Globus pallidus (tissue), 1 donor: ENCODE results near the gene FILIP1.
"Not testable (repeated sequence)": the region's sequence is repeated elsewhere in the genome, so short reads cannot be mapped to it uniquely, and the experiment has no call there.

ENCODE experiments used
- DNase-seq: peaks from one replicate; pipeline ENCODE4 v3.0.0-alpha.2; 2015; ENCODE audit warnings: low spot score

Gene FILIP1

DNA sequence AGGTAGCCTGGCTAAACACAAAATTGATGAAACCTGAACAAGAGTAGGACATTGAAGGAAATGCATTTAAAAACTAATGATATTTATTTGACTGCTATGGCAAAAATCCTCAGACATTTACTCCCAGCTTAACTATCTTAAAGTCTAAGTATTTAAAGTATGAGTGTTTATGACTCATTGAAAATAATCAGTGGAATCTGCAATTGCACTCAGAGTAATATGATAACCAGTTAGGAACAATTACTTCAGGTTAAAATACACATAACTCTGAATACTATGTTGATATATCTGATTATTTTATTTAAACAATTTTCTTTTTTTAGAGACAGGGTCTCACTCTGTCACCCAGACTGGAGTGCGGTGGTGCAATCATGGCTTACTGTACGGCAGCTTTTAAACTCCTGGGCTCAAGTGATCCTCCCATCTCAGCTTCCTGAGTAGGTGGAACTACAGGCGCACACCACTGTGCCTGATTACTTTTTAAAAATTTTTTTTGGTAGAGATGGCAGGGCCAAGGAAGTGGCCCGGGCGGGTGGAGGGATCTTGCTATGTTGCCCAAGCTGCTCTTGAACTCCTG is 43.9 kb downstream of the FILIP1 start:
- DNase-seq: no peak

DNA sequence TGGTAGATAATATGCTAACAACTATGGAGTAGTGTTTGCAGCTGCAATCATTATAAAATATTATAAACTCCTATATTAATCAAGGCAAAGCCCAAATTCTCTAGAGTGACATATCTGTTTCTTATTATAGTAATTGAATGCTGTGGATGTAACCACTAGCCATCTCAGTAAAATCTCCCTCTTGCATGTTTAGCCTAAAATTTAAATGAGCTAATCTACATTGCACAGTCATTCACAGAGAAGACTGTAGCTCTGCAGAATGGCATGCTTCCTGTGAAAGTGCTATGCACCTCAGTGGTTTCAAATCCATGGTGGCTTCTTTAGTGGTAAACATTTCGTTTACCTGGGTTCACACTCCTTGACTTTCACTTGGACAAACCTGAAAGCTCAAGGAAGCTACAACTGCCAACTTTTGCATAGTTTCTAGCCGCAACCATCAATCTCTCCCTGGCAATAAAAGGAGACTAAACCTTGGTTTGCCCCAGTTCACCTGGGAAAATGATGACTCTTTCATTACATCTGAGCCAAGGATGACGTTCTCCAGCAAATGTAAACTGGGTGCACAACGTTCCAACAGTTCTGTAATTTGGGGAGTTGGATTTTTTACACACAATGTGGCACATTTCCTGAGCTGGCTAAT is 47.2 kb downstream of the FILIP1 start:
- DNase-seq: no peak

DNA sequence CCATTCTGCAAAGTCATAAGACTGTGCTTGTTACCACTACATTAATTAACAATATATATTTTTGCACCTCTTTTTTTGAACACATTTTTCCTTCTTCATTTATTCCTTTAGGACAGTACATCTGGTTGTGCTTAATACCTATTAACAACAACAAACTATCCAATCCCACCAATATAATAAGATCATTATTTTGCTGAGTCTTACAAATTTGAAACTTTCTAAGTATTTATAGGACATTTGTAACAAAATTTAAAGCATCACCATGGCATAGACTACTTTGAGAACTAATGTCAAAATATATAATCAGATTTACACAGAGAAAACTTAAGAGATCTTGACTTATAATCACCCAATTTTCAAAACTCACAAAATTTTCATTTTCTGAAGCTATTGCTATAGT is 47.9 kb downstream of the FILIP1 start:
- DNase-seq: no peak

DNA sequence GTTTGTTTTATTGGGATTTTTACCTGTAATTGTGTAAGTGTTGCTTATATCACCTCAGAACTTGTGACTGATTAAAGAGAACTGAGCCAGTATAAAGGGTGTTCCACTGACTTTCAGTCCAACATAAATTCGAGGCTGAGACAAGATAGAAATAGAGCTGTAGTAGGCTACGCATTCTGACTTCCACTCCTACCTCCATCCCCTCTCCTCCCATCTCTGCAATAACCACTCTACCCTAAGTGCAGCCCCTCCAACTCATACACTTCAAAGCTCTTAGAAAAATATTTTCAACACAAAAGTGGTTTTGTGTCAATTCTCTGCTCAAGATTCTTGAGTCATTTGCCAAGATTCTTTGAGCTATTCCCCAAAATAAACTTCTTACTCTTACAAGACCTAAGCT is 48.7 kb downstream of the FILIP1 start:
- DNase-seq: no peak

DNA sequence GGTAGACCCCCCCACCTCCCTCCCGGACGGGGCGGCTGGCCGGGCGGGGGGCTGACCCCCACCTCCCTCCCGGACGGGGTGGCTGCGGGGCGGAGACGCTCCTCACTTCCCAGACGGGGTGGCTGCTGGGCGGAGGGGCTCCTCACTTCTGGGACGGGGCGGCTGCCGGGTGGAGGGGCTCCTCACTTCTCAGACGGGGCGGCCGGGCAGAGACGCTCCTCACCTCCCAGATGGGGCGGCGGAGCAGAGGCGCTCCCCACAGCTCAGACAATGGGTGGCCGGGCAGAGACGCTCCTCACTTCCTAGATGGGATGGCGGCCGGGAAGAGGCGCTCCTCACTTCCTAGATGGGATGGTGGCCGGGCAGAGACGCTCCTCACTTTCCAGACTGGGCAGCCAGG is 51.7 kb downstream of the FILIP1 start:
- not testable (repeated sequence) for DNase-seq

DNA sequence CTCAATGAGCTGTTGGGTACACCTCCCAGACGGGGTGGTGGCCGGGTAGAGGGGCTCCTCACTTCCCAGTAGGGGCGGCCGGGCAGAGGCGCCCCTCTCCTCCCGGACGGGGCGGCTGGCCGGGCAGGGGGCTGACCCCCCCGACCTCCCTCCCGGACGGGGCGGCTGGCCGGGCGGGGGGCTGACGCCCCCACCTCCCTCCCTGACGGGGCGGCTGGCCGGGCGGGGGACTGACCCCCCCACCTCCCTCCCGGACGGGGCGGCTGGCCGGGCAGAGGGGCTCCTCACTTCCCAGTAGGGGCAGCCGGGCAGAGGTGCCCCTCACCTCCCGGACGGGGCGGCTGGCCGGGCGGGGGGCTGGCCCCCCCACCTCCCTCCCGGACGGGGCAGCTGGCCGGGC is 52.1 kb downstream of the FILIP1 start:
- not testable (repeated sequence) for DNase-seq

DNA sequence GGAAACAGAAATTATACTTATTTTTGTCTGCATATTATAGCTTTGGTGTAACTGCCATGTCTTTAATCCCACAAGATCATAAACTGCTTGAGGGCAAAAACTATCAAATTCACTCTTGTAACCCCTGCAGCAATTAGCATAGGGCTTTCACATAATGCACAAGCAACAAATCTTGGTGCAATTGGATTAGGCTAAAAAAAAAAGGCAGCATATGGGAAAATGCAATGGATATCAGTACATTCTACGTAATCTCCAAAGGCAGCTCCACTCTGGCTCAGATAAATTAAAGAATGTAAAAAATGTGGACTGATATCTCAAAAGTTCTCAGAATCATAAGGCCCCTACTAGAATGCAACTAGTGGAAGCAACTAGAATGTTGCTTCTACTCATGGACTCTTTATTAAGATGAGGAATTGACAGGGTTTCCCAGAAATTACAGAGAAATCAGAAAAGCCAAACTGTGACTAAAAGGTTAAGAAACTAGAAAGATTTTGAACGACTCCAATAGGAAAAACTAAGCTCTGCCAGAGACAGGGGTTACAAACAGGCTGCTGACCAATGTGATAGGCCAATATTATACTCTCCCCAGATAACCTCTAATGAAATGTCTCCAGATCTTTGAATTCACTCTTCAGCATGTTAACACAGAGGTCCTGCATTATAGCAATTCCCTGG is 55.0 kb downstream of the FILIP1 start:
- DNase-seq: no peak

DNA sequence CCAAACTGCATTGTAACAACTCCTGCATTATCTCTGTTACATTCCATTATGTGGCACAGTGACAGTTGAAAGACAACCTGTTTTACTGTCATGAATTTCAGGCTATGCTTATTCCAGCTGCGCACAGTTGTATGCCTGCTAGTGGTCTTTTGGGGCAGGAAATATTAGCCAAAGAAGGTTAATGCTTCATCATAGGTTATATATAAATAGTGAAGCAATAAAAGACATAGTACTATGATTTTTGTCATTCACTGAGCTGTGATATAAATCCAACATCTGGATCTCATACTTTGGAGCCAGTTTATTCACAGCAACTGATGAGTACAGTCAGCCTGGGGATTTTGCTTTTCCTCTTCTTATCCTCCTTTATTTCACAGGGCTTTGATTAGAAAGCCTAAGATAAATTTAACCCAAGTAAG is 55.6 kb downstream of the FILIP1 start:
- no peak for DNase-seq

DNA sequence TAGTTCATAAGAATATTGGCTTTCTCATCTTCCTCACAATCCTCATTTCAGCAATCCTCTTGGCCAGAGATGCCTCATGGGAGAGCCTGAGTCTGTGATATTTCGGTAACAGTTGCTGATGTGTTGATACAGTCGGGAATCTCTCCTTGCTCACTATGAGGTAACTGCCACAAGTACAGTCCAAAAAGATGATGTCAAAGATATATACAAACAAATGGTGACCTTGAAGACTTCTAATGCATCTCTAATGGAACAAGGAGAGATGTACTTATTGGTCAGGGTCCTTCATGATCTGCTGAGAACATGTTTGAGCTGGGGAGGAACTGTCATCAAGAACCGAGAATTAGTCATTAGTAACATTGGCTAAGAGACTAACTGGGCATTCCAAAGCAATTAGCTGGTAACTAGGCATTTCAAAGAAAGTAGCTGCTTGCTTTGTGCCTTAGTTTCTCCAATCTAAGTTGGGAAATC is 56.1 kb downstream of the FILIP1 start:
- DNase-seq: no peak

DNA sequence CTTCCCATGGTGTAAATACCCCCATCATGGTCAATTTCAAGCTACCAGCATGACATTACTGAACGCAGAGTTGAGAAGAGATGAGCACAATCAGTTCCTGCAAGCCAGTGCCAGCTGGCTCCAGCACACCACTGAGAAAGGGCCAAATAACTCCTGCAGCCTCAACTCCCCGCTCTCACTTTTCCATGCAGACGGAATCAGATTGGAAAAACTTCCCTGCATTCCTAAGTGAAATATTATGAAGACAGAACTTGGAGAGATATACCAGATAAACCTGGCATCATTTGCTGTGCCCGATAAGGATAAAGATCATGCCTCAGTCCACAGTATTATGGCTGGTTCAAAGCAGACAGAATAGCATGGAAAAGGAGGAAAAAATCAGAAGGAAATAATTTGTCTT is 56.7 kb downstream of the FILIP1 start:
- no peak for DNase-seq

DNA sequence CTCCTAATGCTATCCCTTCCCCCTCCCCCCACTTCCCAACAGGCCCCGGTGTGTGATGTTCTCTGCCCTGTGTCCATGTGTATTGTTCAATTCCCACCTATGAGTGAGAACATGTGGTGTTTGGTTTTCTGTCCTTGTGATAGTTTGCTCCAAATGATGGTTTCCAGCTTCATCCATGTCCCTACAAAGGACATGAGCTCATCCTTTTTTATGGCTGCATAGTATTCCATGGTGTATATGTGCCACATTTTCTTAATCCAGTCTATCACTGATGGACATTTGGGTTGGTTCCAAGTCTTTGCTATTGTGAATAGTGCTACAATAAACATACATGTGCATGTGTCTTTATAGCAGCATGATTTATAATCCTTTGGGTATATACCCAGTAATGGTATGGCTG is 60.8 kb downstream of the FILIP1 start:
- not testable (repeated sequence) for DNase-seq

DNA sequence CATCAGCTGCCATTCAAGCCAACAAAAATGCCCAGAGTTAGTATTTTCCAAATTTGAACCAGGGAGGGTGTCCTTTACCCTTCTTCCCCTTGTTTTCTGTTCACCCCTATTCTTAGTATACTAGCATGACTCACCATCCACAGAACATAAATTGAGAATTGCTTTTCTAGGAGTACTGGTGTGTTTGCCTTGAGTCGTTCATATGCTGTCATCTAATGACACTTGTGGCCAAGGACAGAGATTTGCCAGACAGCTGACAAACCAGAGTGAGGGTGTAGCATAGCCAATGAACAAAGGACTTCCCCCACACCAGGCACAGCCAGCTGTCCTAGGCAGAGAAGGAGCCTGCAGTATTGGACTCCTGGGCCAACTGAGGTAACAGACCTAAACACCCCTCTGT is 62.2 kb downstream of the FILIP1 start:
- DNase-seq: no peak

DNA sequence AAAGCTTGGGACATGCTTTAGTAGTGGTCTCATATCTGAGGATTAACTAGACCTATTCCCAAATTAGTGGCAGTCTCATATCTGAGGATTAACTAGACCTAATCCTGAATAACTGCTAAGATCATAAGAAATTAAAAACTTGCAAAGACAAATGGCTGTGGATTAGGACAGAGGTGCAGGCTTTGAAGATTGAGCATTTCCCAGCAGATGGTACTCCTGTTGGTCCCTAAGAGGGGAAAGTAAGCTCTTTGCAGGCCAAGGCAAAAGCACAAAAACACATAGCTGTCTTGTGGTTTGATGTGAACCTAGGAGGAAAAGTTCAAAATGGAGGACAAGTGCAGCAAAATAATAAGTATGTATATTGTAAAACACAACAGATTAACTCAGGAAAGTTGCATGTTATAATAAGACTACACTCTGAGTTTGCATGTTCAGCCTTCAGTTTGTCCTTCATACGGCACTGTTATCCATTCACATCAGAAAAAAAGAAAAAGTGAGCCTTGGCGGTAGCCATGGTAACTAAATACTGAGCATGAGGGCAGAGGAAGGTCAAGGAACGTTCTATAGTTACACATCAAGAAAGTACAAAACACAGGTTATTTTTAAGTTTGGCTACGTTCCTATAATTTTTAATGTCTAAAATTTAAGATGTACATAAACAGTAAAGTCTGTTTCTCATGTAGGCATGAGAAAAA is 62.8 kb downstream of the FILIP1 start:
- no peak for DNase-seq

DNA sequence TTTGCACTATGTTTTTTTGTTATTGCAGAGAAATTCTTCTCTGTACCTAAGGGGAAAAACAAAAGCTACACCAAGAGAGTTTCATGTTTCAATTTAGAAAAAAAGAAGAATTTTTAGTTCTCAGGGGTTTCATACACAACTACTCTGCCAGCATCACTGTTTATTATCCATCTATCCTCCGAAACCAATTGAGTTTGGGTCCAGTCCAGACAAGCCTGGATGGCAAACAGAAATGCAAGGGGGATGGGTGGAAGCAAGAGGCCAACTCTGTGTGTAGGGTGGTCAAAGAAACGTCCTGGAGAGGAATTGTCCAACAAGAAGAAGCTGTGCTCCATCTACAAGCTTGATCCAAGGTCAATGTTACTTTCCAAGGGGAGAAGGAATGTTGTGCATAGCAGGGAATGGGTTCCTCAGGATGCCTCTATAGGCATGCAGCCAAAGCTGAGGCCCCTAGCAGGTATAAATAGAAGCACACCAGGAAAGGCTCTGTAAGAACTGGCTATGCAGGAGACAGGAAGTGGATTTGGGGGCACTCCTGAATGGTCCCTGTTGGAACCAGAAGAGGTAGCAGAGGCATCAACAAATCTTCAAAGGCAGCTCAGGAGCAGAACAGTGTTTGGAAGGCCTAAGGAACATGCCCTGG is 64.4 kb downstream of the FILIP1 start:
- DNase-seq: no peak

DNA sequence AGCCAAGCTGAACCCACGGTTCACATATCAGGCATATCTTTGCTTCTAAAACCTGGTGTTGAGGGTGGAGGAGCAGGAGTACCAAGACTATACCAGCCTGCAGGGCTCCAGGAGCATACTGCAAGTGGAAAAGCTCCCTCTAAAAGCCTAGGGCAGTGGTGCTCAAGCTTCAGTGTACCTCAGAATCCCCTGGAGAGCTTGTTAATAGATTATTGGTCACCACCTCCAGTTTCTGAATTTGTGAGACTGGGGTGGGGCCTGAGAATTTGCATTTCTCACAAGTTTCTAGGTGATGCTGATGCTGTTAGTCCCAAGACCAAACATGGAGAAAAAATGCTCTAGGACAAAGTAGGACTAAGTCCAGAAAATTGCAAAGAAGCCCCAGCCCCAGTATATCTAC is 65.4 kb downstream of the FILIP1 start:
- DNase-seq: no peak

DNA sequence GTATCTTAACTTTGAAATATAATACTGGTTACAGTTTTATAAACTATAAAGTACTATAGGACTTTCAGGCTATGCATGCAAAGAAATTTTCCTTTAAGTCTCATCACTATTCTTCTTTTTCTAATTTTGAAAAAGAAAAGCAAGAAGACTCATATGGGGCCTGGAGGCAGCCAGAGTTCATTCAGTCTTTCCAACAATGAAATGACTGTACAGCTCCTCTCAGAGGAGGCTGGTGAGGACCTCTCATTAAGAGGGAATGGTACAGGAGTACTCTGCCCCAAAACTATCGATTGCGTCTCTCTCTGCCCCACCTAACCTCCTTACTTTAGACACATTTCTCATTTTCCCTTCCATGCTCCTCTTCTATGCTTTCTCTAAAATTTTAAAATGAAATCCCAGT is 66.3 kb downstream of the FILIP1 start:
- DNase-seq: no peak

DNA sequence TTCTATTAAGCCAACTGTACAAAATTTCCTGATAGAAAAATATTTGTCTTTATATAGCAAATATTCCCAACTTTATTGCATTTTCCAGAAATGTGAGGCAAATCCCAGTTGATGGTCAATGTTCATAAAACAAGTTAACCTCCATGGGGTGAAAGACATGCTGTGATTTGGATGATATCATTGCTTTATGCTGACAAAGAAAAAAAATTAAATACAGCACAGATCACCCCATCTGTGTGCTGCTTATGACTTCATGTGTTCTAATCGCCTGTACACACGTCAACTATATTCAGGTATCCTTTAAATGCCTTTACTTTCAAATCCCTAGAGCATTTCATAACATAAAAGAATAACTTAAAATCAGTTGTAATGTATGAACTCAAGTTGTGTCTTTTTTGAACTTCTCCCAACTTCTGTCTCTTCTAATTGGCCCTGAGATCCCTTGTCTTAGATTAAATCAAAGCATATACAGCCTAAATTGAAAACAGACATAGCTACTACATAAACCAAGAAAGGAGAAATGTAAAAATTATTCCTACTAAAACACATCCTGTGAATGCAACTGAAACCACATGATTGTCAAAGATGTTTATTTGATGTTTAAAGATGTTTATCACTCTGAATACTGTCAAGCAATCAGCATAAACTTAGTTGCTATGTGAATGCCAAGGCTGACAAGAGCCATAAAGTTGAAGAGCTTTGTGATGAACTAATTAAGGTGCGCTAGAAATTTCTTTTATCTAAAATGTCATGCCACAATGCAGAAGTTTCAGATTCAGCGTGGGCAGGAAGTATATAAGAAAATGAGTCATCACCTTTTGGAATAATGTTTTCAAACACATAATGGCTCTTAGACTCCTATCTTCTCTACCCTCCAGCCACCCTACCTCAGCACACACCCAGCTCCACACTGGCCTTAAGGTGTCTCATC is 68.7 kb downstream of the FILIP1 start:
- no peak for DNase-seq

DNA sequence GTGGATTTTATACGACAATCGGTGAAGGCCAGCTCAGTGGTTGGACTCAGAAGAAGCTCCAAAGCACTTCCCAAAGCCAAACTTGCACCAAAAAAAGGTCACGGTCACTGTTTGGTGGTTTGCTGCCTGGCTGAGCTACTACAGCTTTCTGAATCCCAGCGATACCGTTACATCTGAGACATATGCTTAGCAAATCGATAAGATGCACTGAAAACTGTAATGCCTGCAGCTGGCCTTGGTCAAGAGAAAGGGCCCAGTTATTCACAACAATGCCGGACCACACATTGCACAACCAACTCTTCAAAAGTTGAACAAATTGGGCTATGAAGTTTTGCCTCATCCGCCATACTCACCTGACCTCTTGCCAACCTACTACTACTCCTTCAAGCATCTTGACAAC is 70.2 kb downstream of the FILIP1 start:
- DNase-seq: no peak

DNA sequence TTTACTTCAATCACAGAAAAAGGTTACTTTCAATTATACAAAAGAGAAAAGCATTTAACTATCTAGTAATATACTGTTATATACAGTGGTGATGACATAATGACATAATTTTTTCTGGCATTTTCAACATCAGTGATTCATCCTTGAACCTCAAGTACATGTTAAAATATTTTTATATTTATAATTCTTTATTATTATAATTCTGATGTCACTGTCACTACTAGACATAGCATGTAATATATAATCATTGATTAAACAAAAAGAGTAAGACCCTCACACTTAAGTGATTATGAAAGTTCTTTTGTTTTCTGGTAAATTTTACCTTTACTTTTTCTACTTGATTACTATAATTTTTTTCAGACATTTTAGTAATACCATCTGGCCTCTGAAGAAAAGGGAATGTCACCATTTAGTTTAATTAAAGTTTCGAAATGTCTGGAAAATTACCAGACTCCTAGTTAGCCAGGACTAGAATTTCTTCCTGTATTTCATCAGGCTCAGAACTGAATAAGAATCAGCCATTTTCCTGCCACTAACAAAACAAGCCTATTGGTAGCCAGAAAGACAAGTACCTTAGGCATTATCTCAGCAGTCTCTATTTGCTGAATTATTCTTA is 71.5 kb downstream of the FILIP1 start:
- no peak for DNase-seq

DNA sequence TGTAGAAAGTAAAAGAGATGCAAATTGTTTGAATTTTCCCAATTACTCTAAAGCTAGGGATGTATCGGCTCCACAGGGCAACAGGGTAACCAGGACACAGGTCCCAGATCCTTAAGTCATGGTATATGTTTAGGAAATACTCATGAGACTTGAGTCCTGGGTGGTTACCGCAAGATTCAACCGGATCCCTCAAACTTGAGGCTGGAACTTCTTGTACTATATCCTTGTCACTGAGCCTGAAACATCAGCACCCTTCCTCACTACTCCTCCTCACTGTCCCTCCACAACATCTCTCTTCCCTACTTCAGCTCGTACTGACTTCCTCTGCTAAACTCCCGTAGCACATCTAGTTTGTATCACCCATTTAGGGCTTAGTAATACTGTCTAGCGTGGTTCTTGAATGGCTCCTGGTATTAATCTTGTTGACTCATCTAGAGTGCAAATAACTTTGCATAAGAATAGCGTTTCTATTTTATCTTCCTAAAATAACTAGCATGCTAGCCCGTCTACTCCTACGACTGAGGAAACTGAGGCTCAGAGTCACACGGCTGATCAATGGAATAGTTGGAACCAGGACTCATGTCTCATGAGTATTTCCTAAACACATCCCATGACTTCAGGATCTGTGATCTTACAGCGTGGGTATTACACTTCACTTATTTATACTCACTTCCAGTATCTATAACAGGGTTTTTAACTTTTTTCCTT is 72.1 kb downstream of the FILIP1 start:
- DNase-seq: no peak
